Mucosa of descending colon (tissue), 3 donors: Measurements from ENCODE around the gene SORCS2. TPM values are rescaled to one million over a fixed set of nuclear protein-coding genes. Genes with fewer than 3 reads are reported as not detected.

Experiments
- ATAC-seq: fragments of 200-7000 bp; cut with Tn5 transposase; one replicate; pipeline ENCODE4 v1.9.1; 2020; ENCODE audit warnings: mild to moderate bottlenecking, moderate library complexity
- DNase-seq, 3 donors: peaks; one replicate each; pipeline ENCODE4 v3.0.0-alpha.2; 2020
- H3K36me3 ChIP-seq: fragments of 200-600 bp; one replicate; pipeline ENCODE4 v1.8.0; 2021; ENCODE audit warnings: low read depth, mild to moderate bottlenecking
- H3K4me1 ChIP-seq: fragments of 200-600 bp; one replicate; pipeline ENCODE4 v1.8.0; 2021; ENCODE audit warnings: low read depth, mild to moderate bottlenecking
- H3K4me3 ChIP-seq: fragments of 200-600 bp; one replicate; pipeline ENCODE4 v1.8.0; 2021; ENCODE audit warnings: mild to moderate bottlenecking
- H3K9me3 ChIP-seq: fragments of 200-600 bp; one replicate; pipeline ENCODE4 v1.8.0; 2021; ENCODE audit warnings: mild to moderate bottlenecking
- CTCF ChIP-seq: fragments of 200-600 bp; IDR thresholded peaks from one replicate; pipeline ENCODE4 v1.8.0; 2022; ENCODE audit warnings: antibody characterized with exemption, mild to moderate bottlenecking
- intact Hi-C, 2 donors: fragments of 100-400 bp; cut with DNase I in 1 of 2; cut with micrococcal nuclease in 1 of 2; formaldehyde crosslinking; loops; one replicate each; pipeline versions ENCODE4 v1.11.0 to v1.11.1; 2022; cut with DNase I, micrococcal nuclease
- total RNA-seq, 3 donors: library from RNA; stranded (reverse); fragmentation: NEBNext Ultra II Directional in 2 of 3; extraction: Animal tissue kit (Norgen Biotek cat#: 25700) in 2 of 3; gene quantifications; one replicate each; pipeline versions ENCODE4 v1.2.1 to v1.2.4, GENCODE V29; 2021 to 2023
- donor health status: DM: no; HTN: no; CAD: no; lungs with moderate emphysema.
- donor health status: DM: no; HTN: no; CAD: no.
- donor health status: DM: no; HTN: yes; CAD: no.

Gene SORCS2
- total RNA-seq, 3 donors from 2014 or later = 0.20 to 3.1 (median 1.5) TPM

GRCh38 chr4:7648544-7649395 lies 456.4 kb downstream of the SORCS2 start:
- Histone ChIP-seq H3K4me1 (no peaks in the 10 kb centered on the region), H3K4me3 (no peak overlapping the region), H3K9me3 (no peaks in the 10 kb centered on the region), H3K36me3 (no peaks in the 10 kb centered on the region)
- ATAC-seq = no peak
- no peak for DNase-seq
- no peak for TF ChIP-seq CTCF
- intact Hi-C loops = no loop called here

- ATAC-seq = no peak
- Histone ChIP-seq H3K4me3 (no peak overlapping the region), H3K9me3 (no peaks in the 10 kb centered on the region), H3K36me3 (no peaks in the 10 kb centered on the region), H3K4me1 (no peaks in the 10 kb centered on the region)
- DNase-seq = no peak
- TF ChIP-seq CTCF = no peak
- intact Hi-C loops = no loop called here
These were observed 457.0 kb downstream of the SORCS2 start for GRCh38 chr4:7649411-7649740.

GRCh38 chr4:7649741-7650531 lies 457.6 kb downstream of the SORCS2 start:
- DNase-seq (peak; percentile 28 to 58 (median 35)), ATAC-seq (peak; percentile 50)
- Histone ChIP-seq H3K9me3 (no peaks in the 10 kb centered on the region), H3K36me3 (no peaks in the 10 kb centered on the region), H3K4me1 (no peaks in the 10 kb centered on the region), H3K4me3 (no peak overlapping the region)
- no peak for TF ChIP-seq CTCF
- intact Hi-C loops = no loop called here

GRCh38 chr4:7650606-7651385 lies 458.5 kb downstream of the SORCS2 start:
- Histone ChIP-seq H3K4me3 (no peak overlapping the region), H3K36me3 (no peaks in the 10 kb centered on the region), H3K9me3 (no peaks in the 10 kb centered on the region), H3K4me1 (no peaks in the 10 kb centered on the region)
- peak in 1 of 3 donors; percentile 36 for DNase-seq
- TF ChIP-seq CTCF = no peak
- peak; percentile 39 for ATAC-seq
- intact Hi-C loops = no loop called here

GRCh38 chr4:7651461-7651921 lies 459.2 kb downstream of the SORCS2 start:
- no peak for ATAC-seq
- Histone ChIP-seq H3K4me1 (no peaks in the 10 kb centered on the region), H3K36me3 (no peaks in the 10 kb centered on the region), H3K9me3 (no peaks in the 10 kb centered on the region), H3K4me3 (no peak overlapping the region)
- no peak for DNase-seq
- intact Hi-C loops = no loop called here
- TF ChIP-seq CTCF = no peak
